OCI-LY7 (cell line): ENCODE data around the gene CDK5R2. TPM values are rescaled to one million over a fixed set of nuclear protein-coding genes. Genes with fewer than 3 reads are reported as not detected.

Experiments used
- BruUV-seq: library from RNA; stranded (reverse); fragments of 400-500 nt; replicated peaks from 2 replicates; lab custom pipeline; 2021; lab: Mats Ljungman, UMichigan
- CTCF ChIA-PET: fragments of 300-600 bp; sonication (Branson Sonifier 250); formaldehyde crosslinking; loops from one replicate; lab custom pipeline; 2022; ENCODE audit warnings: antibody characterized with exemption; ENCODE audit not compliant: unreplicated experiment; lab: Charles Lee
- POLR2A ChIA-PET: fragments of 300-600 bp; sonication (Branson Sonifier 250); formaldehyde crosslinking; loops from one replicate; lab custom pipeline; 2022; ENCODE audit warnings: antibody characterized with exemption; lab: Charles Lee
- DNase-seq: peaks from one replicate; pipeline ENCODE4 v3.0.0-alpha.2; 2015; ENCODE audit warnings: low spot score
- H2AFZ ChIP-seq: fragments of 200-600 bp; sonication (generic), shearing (Covaris generic); 2 replicates; pipeline ENCODE4 v1.6.1; 2014; ENCODE audit warnings: mild to moderate bottlenecking, antibody characterized with exemption, low read length, moderate library complexity
- H3K27ac ChIP-seq: fragments of 200-600 bp; sonication (generic); 2 replicates; pipeline ENCODE4 v1.5.1; 2014; ENCODE audit warnings: mixed run types, low read depth, mild to moderate bottlenecking, moderate library complexity, low read length, inconsistent platforms; ENCODE audit not compliant: poor library complexity, severe bottlenecking
- H3K36me3 ChIP-seq: fragments of 200-600 bp; sonication (generic); 2 replicates; pipeline ENCODE4 v1.6.1; 2014; ENCODE audit warnings: mild to moderate bottlenecking, antibody characterized with exemption, low read length, moderate library complexity, mixed read lengths; ENCODE audit not compliant: insufficient read depth
- H3K4me1 ChIP-seq: fragments of 200-600 bp; sonication (generic); 2 replicates; pipeline ENCODE4 v1.5.1; 2014; ENCODE audit warnings: mild to moderate bottlenecking, low read length; ENCODE audit not compliant: insufficient read depth, poor library complexity, severe bottlenecking
- H3K4me2 ChIP-seq: fragments of 200-600 bp; sonication (generic); 2 replicates; pipeline ENCODE4 v1.6.1; 2014; ENCODE audit warnings: mild to moderate bottlenecking, low read length
- H3K4me3 ChIP-seq: fragments of 200-600 bp; sonication (generic); 2 replicates; pipeline ENCODE4 v1.5.1; 2014; ENCODE audit warnings: mild to moderate bottlenecking, low read depth, low read length; ENCODE audit not compliant: poor library complexity, severe bottlenecking
- H3K79me2 ChIP-seq: fragments of 200-600 bp; sonication (generic); 2 replicates; pipeline ENCODE4 v1.6.1; 2016; ENCODE audit warnings: low read depth, mild to moderate bottlenecking, low read length, moderate library complexity, mixed read lengths; ENCODE audit not compliant: insufficient read depth
- H3K9me2 ChIP-seq: fragments of 200-600 bp; sonication (generic); 2 replicates; pipeline ENCODE4 v1.6.1; 2016; ENCODE audit warnings: mild to moderate bottlenecking, low read length, mixed read lengths; ENCODE audit not compliant: insufficient read depth
- H3K9me3 ChIP-seq: fragments of 200-600 bp; sonication (generic); 2 replicates; pipeline ENCODE4 v1.6.1; 2014; ENCODE audit warnings: mild to moderate bottlenecking, mixed run types, low read length, mixed read lengths
- H4K20me1 ChIP-seq: fragments of 200-600 bp; sonication (generic); 2 replicates; pipeline ENCODE4 v1.6.1; 2014; ENCODE audit warnings: mild to moderate bottlenecking, antibody characterized with exemption, low read length, moderate library complexity, mixed read lengths; ENCODE audit not compliant: insufficient read depth
- CTCF ChIP-seq: fragments of 200-600 bp; sonication (generic); conservative IDR thresholded peaks from 2 replicates; pipeline ENCODE4 v1.5.1; 2014; ENCODE audit warnings: mild to moderate bottlenecking, antibody characterized with exemption, low read length, moderate library complexity, mixed read lengths
- EZH2phosphoT487 ChIP-seq: fragments of 200-600 bp; sonication (generic); IDR thresholded peaks from 2 replicates; pipeline ENCODE4 v1.6.1; 2018; ENCODE audit warnings: low read depth, borderline replicate concordance, mild to moderate bottlenecking, mixed run types, antibody characterized with exemption, low read length, moderate library complexity, mixed read lengths
- intact Hi-C: fragments of 100-400 bp; cut with micrococcal nuclease; formaldehyde crosslinking; loops from one replicate; pipeline ENCODE4 v1.10.0; 2022; ENCODE audit not compliant: unreplicated experiment
- total RNA-seq, 2 experiments: library from RNA; depleted of rRNA in 1 of 2; stranded (reverse); fragments of >200 nt in 1 of 2; shearing (Covaris generic) in 1 of 2; gene quantifications; 2 replicates each; pipeline ENCODE4 v1.2.3, GENCODE V29; 2014 to 2022

Gene CDK5R2
- total RNA-seq, 2 experiments from 2014 or later: 0.09 to 0.63 TPM

- no peaks in the 10 kb centered on the region for H3K79me2 ChIP-seq
- no peak overlapping the region for H3K4me2 ChIP-seq
- H3K9me2 ChIP-seq: no peaks in the 10 kb centered on the region
- H2AFZ ChIP-seq: no peak overlapping the region
- BruUV-seq: no TSS peak
- intact Hi-C loops: no loop called here
- H3K4me3 ChIP-seq: no peak overlapping the region
- H3K27ac ChIP-seq: no peak overlapping the region
- TF ChIP-seq EZH2phosphoT487 (no peak), CTCF (no peak)
- no peaks in the 10 kb centered on the region for H3K9me3 ChIP-seq
- no peaks in the 10 kb centered on the region for H3K36me3 ChIP-seq
- H3K4me1 ChIP-seq: no peaks in the 10 kb centered on the region
- no peaks in the 10 kb centered on the region for H4K20me1 ChIP-seq
- ChIA-PET POLR2A (no interaction called here), CTCF (no interaction called here)
- DNase-seq: no peak
Observed at GRCh38 chr2:218983263-218983933, 23.9 kb downstream of the CDK5R2 start.

DNA sequence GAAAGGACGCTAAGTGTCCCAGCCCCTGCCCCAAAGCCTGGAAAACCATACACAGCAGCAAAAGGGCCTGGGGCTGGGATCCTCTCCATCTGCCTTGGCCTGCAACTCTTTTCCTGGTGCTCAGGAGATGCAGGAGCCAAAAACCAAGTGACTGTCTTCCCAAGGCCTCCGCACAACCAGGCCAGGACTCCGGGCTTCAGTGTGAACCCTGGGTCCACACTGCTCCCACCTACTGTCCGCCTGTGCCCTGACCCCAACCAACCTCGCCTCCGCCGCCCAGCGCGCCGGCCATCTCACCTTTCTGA, 24.4 kb downstream of the CDK5R2 start:
- Histone ChIP-seq H2AFZ (no peak overlapping the region), H3K79me2 (no peaks in the 10 kb centered on the region), H4K20me1 (no peaks in the 10 kb centered on the region), H3K9me2 (no peaks in the 10 kb centered on the region), H3K9me3 (no peaks in the 10 kb centered on the region), H3K27ac (no peak overlapping the region), H3K4me1 (no peaks in the 10 kb centered on the region), H3K36me3 (no peaks in the 10 kb centered on the region), H3K4me3 (no peak overlapping the region), H3K4me2 (no peak overlapping the region)
- ChIA-PET POLR2A (no interaction called here), CTCF (no interaction called here)
- no peak for DNase-seq
- intact Hi-C loops: no loop called here
- no TSS peak for BruUV-seq
- no peak for TF ChIP-seq CTCF
- no peak for TF ChIP-seq EZH2phosphoT487

GRCh38 chr2:218984239-218985020, 25.0 kb downstream of the CDK5R2 start:
- Histone ChIP-seq H3K9me2 (no peaks in the 10 kb centered on the region), H3K36me3 (no peaks in the 10 kb centered on the region), H4K20me1 (no peaks in the 10 kb centered on the region), H2AFZ (no peak overlapping the region), H3K4me2 (no peak overlapping the region), H3K4me1 (no peaks in the 10 kb centered on the region), H3K79me2 (no peaks in the 10 kb centered on the region), H3K9me3 (no peaks in the 10 kb centered on the region), H3K27ac (no peak overlapping the region), H3K4me3 (no peak overlapping the region)
- ChIA-PET CTCF (no interaction called here), POLR2A (no interaction called here)
- no TSS peak for BruUV-seq
- TF ChIP-seq EZH2phosphoT487: no peak
- TF ChIP-seq CTCF: no peak
- DNase-seq: no peak
- intact Hi-C loops: no loop called here
